ENCODE measurements around the gene CDKN2A.

The CDKN2A gene

DNA sequence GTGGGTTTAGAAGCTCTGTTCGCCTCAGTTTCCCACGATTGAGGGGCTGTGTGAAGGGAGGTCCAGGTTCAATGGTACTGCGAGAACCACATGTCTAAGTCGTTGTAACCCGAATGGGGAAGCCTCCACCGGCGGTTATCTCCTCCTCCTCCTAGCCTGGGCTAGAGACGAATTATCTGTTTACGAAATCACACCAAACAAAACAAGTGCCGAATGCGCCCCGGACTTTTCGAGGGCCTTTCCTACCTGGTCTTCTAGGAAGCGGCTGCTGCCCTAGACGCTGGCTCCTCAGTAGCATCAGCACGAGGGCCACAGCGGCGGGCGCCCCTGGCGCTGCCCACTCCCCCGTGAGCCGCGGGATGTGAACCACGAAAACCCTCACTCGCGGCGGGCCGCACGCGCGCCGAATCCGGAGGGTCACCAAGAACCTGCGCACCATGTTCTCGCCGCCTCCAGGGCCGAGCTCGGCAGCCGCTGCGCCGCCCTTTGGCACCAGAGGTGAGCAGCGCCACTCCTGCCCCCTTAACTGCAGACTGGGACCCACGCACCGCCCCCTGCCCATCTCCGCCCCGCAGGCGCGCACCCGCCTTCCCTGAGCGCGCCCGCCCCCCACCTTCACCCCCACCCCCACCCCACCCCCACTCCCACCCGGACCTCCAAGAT lies at the start of gene CDKN2A:
Gene CDKN2A (minus strand): TSS at position 500 of the 663 bp plus-strand sequence.
- peak within 1 kb of the TSS; percentile 79; the same call in 1 of the 2 replicates for H3K9ac ChIP-seq (ENCODE audit: low read depth, low read length)
- peaks cover 19% of the 10 kb centered on the region for H3K4me1 ChIP-seq (ENCODE audit: insufficient read depth, low read length)
- no peaks in the 10 kb centered on the region for H3K9me3 ChIP-seq (ENCODE audit: control insufficient read depth, insufficient read depth, low read length)
- H3K36me3 ChIP-seq (ENCODE audit: insufficient read depth, low read length): no peaks in the 10 kb centered on the region

DNA sequence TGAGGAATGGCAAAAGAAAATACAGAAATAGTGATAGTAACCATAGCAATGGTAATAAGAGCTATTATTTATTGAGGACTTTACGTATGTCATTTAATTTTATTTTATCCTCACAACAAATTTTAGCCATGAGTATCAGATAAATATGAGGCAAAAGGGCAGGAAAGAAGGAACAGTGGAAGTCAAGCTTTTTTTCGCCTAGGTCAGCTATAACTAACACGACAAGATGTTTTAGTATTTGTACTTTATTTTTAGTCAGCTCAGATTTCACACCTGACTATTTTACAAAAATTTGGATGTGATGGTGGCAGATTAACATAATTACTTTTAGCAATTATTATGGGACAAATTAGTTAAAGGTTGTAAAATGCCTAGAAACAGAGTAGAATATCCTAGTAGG lies 49.7 kb upstream of the CDKN2A start:
- H3K9me3 ChIP-seq (ENCODE audit: control insufficient read depth, insufficient read depth, low read length): no peaks in the 10 kb centered on the region
- H3K4me1 ChIP-seq (ENCODE audit: insufficient read depth, low read length): peaks cover 3% of the 10 kb centered on the region; the same call in 1 of the 2 replicates
- H3K36me3 ChIP-seq (ENCODE audit: insufficient read depth, low read length): no peaks in the 10 kb centered on the region
- no peak overlapping the region for H3K9ac ChIP-seq (ENCODE audit: low read depth, low read length)

DNA sequence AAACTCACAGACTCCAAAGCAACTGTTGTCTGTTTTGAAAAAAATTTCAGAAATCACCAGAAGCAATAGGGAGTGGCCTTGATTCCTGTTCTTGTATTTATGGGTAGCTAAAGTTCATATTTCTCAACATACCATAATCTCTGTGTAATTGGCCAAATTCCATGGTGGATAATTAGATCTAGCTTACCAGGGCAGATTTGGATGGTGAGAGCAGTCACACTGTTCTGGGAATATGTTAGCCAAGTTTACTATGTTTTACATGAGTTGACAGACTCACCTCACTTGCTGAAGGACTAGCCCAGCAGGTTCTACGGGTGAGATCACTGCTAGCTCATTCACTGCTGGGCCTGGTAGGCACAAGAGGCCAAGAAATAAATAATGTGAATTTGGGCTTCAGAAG lies 47.6 kb upstream of the CDKN2A start:
- Histone ChIP-seq H3K9ac (ENCODE audit: low read depth, low read length) (no peak overlapping the region), H3K36me3 (ENCODE audit: insufficient read depth, low read length) (no peaks in the 10 kb centered on the region), H3K9me3 (ENCODE audit: control insufficient read depth, insufficient read depth, low read length) (no peaks in the 10 kb centered on the region), H3K4me1 (ENCODE audit: insufficient read depth, low read length) (peaks cover 3% of the 10 kb centered on the region; the same call in 1 of the 2 replicates)

DNA sequence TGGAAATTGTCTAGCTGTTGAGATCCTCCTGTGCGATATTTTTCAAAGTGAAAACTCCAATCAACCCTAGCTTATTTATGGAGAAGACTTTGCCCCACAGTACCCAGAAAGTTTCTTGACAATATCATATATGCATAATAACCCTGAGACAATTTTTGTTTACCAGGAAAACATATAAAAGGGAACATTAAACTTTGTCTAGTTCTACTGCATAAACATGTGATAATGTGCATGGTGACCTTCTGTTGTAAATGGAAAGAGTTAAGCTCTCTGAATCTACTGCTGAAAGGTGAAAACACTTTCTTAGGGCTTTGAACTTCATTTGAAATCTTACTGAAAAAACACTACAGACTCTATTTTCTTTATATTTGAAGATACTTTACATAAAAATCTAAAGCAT lies 47.2 kb upstream of the CDKN2A start:
- no peak overlapping the region for H3K9ac ChIP-seq (ENCODE audit: low read depth, low read length)
- no peaks in the 10 kb centered on the region for H3K9me3 ChIP-seq (ENCODE audit: control insufficient read depth, insufficient read depth, low read length)
- peaks cover 3% of the 10 kb centered on the region; the same call in 1 of the 2 replicates for H3K4me1 ChIP-seq (ENCODE audit: insufficient read depth, low read length)
- H3K36me3 ChIP-seq (ENCODE audit: insufficient read depth, low read length): no peaks in the 10 kb centered on the region

DNA sequence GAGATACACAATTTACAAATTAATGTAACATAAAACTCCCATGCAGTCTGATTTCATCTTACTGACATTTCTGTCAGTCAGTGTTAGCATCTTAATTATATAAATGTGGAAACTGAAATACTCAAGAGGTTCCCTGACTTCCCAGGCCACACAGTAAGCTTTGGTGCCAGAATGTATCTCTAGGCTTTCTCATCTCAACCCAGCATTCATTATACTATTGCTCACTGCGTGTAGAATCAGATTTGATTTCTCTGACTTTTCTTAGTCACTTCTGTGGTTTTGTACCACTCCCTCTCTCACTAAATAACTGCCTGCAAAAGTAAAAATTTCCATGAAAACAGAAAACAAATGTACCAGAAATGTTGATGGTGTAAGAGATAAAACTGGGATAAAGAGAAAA lies 46.6 kb upstream of the CDKN2A start:
- H3K9ac ChIP-seq (ENCODE audit: low read depth, low read length): no peak overlapping the region
- peaks cover 3% of the 10 kb centered on the region; the same call in 1 of the 2 replicates for H3K4me1 ChIP-seq (ENCODE audit: insufficient read depth, low read length)
- H3K36me3 ChIP-seq (ENCODE audit: insufficient read depth, low read length): no peaks in the 10 kb centered on the region
- H3K9me3 ChIP-seq (ENCODE audit: control insufficient read depth, insufficient read depth, low read length): no peaks in the 10 kb centered on the region

DNA sequence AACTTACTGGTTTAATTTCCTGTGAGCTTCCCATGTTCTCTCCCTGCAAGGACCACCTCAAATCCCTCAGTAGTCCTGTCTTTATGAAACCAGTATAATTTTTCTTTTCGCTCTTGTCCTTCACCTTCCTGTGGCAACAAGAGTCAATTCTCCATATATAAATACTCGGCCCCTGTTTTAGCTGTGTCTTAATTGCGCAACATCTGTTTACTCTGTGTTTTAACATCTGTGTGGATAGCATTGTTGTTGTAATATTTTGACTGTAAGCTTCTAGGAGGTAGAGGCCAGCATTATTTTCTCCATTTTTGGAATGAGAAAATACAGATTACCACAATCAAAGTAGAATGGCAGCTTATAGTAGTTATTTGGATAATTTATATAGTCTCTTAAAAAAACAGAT lies 45.1 kb upstream of the CDKN2A start:
- Histone ChIP-seq H3K4me1 (ENCODE audit: insufficient read depth, low read length) (peaks cover 3% of the 10 kb centered on the region; the same call in 1 of the 2 replicates), H3K9ac (ENCODE audit: low read depth, low read length) (no peak overlapping the region), H3K9me3 (ENCODE audit: control insufficient read depth, insufficient read depth, low read length) (no peaks in the 10 kb centered on the region), H3K36me3 (ENCODE audit: insufficient read depth, low read length) (no peaks in the 10 kb centered on the region)

DNA sequence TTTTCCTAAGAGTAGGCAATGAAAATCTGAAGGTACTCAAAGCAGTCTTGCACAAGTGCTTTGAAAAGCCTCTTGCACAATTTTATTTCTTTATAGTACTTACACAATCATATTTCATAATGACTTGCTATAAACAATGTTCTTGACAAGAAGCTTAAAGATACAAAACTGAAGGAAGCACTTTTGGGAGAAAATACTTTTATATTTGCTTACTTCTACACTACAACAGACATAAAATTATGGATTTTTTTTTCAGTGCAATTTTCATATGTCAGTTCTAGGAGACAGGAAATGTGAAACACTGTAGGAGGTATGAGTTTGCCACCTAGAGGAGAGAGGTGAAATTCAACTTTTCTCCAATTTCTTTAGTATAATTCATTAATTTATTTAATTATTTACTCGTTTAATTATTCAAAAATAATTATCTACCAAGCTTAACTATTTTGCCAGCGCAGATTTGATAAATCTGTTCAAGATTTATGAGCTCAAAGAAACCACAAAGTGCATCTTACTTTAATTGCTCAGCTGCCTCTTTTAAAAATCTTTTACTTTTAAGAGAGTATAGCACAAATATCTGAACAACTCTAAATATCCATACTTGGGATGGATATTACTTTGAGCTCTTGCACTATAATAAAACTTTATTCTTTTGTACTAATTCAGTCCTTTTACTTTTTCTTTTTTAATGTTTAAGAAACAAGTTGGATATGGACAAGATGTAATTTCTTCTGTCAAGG lies 43.9 kb upstream of the CDKN2A start:
- H3K9ac ChIP-seq (ENCODE audit: low read depth, low read length): no peak overlapping the region
- H3K4me1 ChIP-seq (ENCODE audit: insufficient read depth, low read length): peaks cover 7% of the 10 kb centered on the region; the same call in 1 of the 2 replicates
- H3K36me3 ChIP-seq (ENCODE audit: insufficient read depth, low read length): no peaks in the 10 kb centered on the region
- H3K9me3 ChIP-seq (ENCODE audit: control insufficient read depth, insufficient read depth, low read length): no peaks in the 10 kb centered on the region

DNA sequence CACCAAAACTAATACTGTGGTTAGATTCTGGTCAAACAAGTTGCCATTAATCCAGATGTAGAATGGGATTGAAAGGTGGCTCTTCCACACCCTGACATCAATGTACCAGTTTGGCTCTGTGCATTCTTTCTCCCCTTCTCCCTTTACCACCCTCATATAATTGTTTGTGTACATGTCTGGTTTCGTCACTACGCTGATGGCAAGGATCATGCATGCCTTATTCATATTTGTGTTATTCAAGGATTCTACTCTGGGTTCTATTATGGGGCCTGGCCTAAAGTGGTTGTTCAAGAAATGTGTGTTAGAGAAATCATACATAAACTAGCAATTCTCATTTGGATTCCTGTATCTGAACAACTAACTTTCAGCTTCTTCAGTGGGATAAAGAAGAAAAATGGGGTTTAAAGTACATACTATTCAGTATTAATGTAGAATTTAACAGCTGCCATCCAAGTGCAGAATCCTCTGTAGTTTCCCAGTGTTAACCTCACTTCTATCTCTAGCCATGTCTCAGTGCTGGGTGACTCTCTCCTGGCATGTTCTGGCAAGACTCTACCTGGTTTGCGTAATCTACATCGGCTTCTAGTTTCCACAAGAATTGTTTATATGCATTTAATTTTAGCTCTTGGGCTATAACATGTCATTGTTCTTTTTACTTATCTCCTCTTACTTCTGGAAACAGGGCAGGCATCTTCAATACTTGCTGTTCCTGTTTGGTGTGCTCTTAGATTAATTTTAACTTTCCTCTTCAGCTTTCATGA lies 42.9 kb upstream of the CDKN2A start:
- Histone ChIP-seq H3K9ac (ENCODE audit: low read depth, low read length) (no peak overlapping the region), H3K4me1 (ENCODE audit: insufficient read depth, low read length) (peaks cover 8% of the 10 kb centered on the region; the same call in 1 of the 2 replicates), H3K36me3 (ENCODE audit: insufficient read depth, low read length) (no peaks in the 10 kb centered on the region), H3K9me3 (ENCODE audit: control insufficient read depth, insufficient read depth, low read length) (no peaks in the 10 kb centered on the region)

DNA sequence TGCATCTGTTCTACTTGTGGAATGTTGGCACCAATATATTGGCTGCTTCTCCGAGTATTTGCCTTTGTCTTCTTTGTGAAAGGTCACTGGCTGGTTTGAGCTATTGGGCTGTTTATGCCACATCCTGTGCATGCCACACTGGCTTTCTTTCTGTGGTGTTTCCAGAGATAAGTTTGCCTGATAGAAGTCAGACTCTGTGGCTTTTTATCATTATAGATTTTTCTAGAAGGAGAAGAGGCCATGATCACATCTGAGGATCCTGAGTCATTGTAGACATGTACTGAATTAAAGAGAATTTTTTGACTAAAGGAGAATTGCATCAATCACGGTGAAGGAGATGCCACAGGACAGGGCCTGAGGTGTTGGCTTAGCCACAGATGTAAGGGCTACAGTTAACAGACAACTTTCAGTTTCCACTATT lies 41.4 kb upstream of the CDKN2A start:
- Histone ChIP-seq H3K36me3 (ENCODE audit: insufficient read depth, low read length) (no peaks in the 10 kb centered on the region), H3K9ac (ENCODE audit: low read depth, low read length) (no peak overlapping the region), H3K4me1 (ENCODE audit: insufficient read depth, low read length) (peaks cover 8% of the 10 kb centered on the region; the same call in 1 of the 2 replicates), H3K9me3 (ENCODE audit: control insufficient read depth, insufficient read depth, low read length) (no peaks in the 10 kb centered on the region)

DNA sequence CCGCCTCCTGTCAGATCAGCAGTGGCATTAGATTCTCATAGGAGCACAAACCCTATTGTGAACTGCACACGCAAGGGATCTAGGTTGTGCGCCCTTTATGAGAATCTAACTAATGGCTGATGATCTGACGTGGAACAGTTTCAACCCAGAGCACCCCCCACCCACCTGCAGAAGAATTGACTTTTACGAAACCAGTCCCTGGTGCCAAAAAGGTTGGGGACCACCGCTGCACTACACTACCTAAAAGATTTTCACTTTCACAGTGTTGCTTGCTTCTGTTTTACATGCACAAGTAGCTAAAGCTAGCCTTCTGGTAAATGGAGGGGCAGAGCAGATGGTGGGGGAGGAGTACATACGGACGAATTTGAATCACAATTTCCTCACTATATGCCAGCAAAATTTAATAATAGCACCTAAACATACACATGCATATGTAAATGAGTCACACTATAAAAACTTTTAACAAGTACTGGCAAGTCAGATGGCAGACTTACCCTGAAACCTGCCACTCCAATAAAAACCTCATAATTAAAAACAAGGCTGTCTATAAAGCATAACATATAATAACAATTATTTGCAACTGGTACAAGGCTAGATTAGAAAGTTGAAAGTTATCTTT lies 38.9 kb upstream of the CDKN2A start:
- Histone ChIP-seq H3K36me3 (ENCODE audit: insufficient read depth, low read length) (no peaks in the 10 kb centered on the region), H3K4me1 (ENCODE audit: insufficient read depth, low read length) (peaks cover 13% of the 10 kb centered on the region), H3K9ac (ENCODE audit: low read depth, low read length) (no peak overlapping the region), H3K9me3 (ENCODE audit: control insufficient read depth, insufficient read depth, low read length) (no peaks in the 10 kb centered on the region)

DNA sequence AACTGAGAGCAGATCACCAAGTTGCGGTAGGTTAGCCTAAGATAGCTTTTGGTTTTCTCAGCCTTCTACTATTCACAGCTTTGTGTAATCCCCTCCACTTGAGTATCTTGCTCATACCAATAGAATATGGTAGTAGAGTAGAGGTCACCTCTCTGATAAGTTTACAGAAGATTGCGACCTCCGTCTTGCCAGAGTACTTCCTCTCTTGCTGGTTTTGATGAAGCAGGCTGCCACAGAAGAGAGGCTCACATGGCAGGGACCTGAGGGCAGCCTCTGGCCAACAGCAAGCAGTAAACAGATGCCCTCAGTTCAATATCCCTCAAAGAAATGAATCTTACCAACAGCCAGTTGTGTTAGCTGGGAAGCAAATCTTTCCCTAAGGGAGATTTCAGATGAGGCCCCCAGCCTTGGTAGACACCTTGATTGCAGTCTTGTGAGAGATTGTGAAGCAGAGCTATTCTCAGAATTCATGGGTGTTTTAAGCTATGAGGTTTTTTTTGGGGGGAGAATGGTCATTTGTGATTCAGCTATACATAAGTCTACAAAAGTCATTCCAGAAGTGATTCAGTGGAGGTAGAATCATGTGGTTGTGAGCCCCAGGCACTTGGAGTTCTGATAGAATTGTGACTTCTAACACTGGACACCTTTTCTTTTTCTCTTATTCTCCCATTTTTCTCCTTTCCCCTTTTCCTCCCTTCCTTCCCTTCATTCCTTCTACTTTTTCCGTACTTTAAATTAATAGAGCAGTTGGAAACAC lies 37.6 kb upstream of the CDKN2A start:
- Histone ChIP-seq H3K9me3 (ENCODE audit: control insufficient read depth, insufficient read depth, low read length) (no peaks in the 10 kb centered on the region), H3K4me1 (ENCODE audit: insufficient read depth, low read length) (peaks cover 13% of the 10 kb centered on the region), H3K9ac (ENCODE audit: low read depth, low read length) (no peak overlapping the region), H3K36me3 (ENCODE audit: insufficient read depth, low read length) (no peaks in the 10 kb centered on the region)

DNA sequence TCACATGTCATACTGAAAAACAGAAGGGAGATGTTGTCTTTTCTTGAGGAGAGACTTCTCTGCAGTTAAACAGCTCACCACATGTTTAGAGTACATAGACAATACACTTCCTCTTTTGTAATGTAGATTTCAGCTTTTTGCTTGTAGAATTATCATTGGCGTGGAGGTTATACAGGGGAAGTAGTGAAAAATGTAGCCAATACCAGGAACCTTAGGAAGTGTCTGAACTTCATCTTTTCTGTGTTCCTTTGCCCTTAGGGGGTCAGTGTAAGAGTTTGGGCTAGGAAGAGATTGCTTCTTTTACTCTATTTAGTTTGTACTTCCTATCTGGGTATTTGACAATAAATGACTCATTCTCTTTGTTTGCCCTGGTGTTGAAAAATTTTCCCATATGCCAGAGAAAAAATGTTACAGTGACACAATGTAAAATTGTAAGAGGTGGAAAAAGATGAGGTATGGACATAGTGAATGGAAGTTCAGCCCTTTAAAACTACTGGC lies 36.0 kb upstream of the CDKN2A start:
- Histone ChIP-seq H3K9ac (ENCODE audit: low read depth, low read length) (no peak overlapping the region), H3K9me3 (ENCODE audit: control insufficient read depth, insufficient read depth, low read length) (no peaks in the 10 kb centered on the region), H3K36me3 (ENCODE audit: insufficient read depth, low read length) (no peaks in the 10 kb centered on the region), H3K4me1 (ENCODE audit: insufficient read depth, low read length) (peaks cover 13% of the 10 kb centered on the region)

DNA sequence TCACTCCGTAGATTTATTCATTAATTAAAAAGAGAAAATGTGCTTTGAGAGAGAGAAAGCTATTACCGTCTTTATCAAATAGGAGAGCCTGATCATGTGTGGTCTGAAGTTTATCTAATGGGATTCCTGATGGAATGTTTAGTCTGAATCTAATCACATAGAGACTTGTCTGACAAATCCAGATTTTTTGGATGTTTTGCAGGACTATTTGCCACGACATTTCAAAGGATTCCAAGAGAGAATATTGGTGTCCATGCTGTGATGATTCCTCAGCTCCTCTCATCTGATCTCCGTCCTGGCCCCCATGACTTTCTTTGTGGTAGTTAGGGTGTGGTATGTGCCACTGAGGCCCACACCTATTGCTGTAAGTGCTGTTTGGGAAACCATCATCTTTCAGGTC lies 35.0 kb upstream of the CDKN2A start:
- H3K4me1 ChIP-seq (ENCODE audit: insufficient read depth, low read length): peaks cover 13% of the 10 kb centered on the region
- no peak overlapping the region for H3K9ac ChIP-seq (ENCODE audit: low read depth, low read length)
- H3K36me3 ChIP-seq (ENCODE audit: insufficient read depth, low read length): no peaks in the 10 kb centered on the region
- H3K9me3 ChIP-seq (ENCODE audit: control insufficient read depth, insufficient read depth, low read length): no peaks in the 10 kb centered on the region; the same call in 1 of the 2 replicates

Data from ES-I3 (cell line).